Activated T-cell treated with anti-CD3 and anti-CD28 coated beads for 4 hours (primary cell): Measurements from ENCODE around the gene DCANP1.
A peak's percentile ranks its signal among the peaks of the same experiment; 100 is the strongest.

Experiments
- DNase-seq: peaks from one replicate; pipeline ENCODE4 v3.0.0-alpha.2; 2020

Gene DCANP1

GRCh38 chr5:135417083-135417482, 30.1 kb downstream of the DCANP1 start:
- DNase-seq = no peak

DNA sequence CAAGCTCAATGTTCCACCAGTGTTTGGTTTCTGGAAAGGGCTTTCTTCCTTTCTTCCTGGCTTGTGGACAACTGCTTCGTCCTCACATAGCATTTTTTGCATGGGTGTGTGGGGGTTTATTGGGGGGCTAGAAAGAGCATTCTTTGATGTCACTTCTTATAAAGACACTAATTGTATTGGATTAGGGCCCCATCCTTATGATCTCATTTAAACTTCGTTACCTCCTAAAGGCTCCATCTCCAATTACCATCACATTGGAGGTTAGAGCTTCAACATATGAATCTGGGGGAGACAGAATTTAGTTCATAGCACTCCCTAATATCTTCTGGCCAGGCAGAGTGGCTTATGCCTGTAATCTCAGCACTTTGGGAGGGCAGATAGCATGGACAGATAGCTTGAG, 42.1 kb downstream of the DCANP1 start:
- DNase-seq = no peak

- DNase-seq = no peak
These were observed 45.1 kb downstream of the DCANP1 start for GRCh38 chr5:135402031-135402430.

- no peak for DNase-seq
These were observed 46.3 kb downstream of the DCANP1 start for GRCh38 chr5:135400866-135401265.

DNA sequence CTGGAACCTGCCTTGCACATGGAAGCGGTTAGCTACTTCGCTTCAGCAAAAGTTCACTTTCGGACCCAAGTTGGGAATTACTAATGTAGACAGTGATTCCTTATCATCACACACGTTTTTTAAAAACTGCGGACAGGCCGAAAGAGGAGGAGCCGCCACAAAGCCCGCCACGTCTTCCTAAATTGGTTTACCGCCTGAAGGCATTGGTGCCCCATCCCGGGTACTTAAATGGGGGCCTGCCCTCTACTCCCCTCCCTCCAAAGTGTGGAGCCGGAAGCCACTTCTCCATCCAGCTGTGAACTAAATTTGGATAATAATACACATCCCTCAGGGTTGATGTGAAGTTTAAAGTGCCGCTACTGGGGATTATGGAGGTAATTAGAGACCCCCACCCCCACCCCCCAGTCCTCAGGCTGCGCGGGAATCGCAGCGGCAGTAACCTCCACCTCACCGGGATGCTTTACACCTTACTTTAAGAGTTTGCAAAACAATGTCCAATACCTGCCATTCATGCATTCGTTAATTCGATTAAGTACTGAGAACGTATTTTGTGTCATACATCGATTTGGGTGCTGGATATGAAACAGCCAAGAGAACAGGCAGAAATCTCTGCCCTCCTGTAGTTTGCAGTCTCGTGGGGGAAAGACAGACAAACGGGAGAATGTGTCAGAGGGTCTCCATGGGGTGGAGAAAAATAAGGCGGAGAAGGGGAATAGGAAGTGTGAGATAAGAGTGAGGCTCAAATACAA, 47.2 kb downstream of the DCANP1 start:
- DNase-seq = no peak

GRCh38 chr5:135398855-135399793, 48.0 kb downstream of the DCANP1 start, which contains the start of gene MACROH2A1:
Gene MACROH2A1 (minus strand): TSS chr5:135399231. CDS start chr5:135389093, 10,138 bp downstream.
- peak; percentile 74 for DNase-seq

DNA sequence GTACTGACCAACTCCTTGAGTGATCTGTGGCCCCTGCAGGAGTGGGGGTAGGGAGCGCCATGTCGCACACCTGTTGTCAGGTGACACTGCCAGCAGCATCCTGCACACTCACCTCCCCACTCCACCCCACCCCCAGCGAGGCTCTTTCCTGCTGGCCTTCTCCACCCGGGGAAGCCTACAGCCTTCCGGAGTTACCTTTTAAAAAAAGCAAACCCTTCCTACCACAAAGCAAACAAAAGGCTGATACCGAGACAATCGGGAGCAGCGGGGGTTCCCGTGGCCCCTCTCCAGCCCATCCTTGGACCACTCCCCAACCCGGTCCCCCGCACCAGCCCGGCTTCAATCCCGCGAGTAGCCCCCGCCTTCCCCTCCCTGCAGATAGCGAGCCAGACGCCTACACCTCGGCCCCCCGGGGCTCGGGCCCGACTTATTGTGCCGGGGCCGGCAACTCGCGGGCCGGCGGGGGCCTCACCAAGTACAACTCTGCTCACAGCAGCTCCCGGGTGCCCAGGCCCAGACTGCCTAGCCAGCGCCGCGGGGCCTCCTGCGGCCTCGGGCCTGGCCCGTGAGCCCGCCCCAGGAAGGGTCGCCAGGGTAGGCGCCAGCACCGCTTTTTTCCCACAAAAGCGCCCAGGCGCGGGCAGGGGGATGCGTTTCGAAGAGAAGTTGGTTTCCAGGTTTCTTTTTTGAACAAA, 48.8 kb downstream of the DCANP1 start:
- DNase-seq = no peak

DNA sequence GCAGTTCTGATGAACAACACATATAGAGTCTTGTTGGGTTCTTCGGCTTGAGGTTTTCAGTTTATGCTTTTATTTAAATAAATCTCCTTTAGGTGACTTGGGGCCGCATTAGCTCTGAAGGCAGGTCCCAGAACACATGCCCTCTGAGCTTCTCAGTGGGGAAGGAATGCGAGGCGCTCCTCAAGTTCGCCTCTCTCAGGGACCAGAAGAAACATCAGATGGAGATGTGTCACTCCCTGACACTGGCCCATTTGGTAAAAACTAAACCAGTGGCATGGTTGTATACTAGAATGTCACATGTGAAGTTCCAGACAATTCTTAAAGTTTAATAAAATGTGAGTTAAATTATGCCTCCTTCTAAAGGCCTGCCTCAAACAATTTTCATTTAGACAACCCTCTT, 50.1 kb downstream of the DCANP1 start:
- DNase-seq = no peak

DNA sequence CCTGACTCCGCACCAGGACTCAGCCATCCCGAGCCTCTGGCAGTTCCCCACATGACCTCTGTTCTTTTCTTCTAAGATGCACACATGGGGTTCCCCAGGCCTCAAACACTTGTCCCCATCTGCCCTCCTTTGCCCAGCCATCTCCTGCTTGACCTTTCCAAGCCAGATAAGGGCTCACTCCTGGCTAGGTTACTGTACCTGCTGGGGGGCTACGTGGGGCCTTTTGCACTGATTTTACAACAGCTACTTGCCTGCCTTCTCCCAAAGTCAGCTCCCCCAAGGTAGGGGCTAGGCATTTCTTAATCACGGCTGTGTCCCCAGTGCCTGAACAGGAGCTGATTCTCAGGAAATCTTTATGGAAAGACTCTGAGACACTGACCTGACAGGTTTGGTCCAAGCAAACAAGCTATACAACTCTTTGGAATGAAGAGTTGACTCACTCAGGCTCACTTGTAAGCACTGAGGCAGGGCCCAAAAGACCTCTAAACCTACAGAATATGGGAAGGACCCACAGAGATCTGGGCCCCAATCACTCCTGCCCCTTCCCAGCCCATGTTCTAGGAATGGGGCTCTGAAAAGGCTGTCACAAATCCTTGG, 50.6 kb downstream of the DCANP1 start:
- DNase-seq = no peak

- no peak for DNase-seq
These were observed 51.3 kb downstream of the DCANP1 start for GRCh38 chr5:135395866-135396265.

GRCh38 chr5:135395451-135395850, 51.7 kb downstream of the DCANP1 start:
- no peak for DNase-seq
